ENCODE data around the gene C16orf90. TPM values are rescaled to one million over a fixed set of nuclear protein-coding genes. Genes with fewer than 3 reads are reported as not detected.
A peak's percentile ranks its signal among the peaks of the same experiment; 100 is the strongest.
"Not testable (repeated sequence)": the region's sequence is repeated elsewhere in the genome, so short reads cannot be mapped to it uniquely, and the experiment has no call there.

C16orf90 gene
- total RNA-seq, 1 donor: not detected

GRCh38 chr16:3475604-3476375, 19.5 kb downstream of the C16orf90 start:
- Histone ChIP-seq H2AFZ (ENCODE audit: low read length) (no peak overlapping the region), H3K4me1 (ENCODE audit: insufficient read depth, low read length) (no peaks in the 10 kb centered on the region), H3K36me3 (ENCODE audit: insufficient read depth, low read length) (peaks cover 15% of the 10 kb centered on the region), H3K9me3 (ENCODE audit: low read depth, low read length) (no peaks in the 10 kb centered on the region), H4K20me1 (ENCODE audit: insufficient read depth, low read length) (peaks cover 54% of the 10 kb centered on the region), H3K4me2 (ENCODE audit: insufficient read depth, low read length) (no peak overlapping the region), H3K4me3 (ENCODE audit: insufficient read depth, low read length) (no peak overlapping the region), H3K79me2 (ENCODE audit: insufficient read depth, low read length) (peaks cover 81% of the 10 kb centered on the region), H3K27ac (ENCODE audit: low read depth, low read length) (no peak overlapping the region), H3K27me3 (ENCODE audit: insufficient read depth, low read length) (no peaks in the 10 kb centered on the region)
- peak; percentile 4 for DNase-seq (ENCODE audit: insufficient read length, low spot score, missing footprints)
- no peak for TF ChIP-seq CTCF (IDR thresholded peaks at IDR 0.05; ENCODE audit: extremely low read depth, low read depth, low read length)

GRCh38 chr16:3474870-3475269, 20.4 kb downstream of the C16orf90 start:
- H2AFZ ChIP-seq (ENCODE audit: low read length); H3K4me2 ChIP-seq (ENCODE audit: insufficient read depth, low read length); H3K4me1 ChIP-seq (ENCODE audit: insufficient read depth, low read length); DNase-seq (ENCODE audit: insufficient read length, low spot score, missing footprints); H3K27me3 ChIP-seq (ENCODE audit: insufficient read depth, low read length); H3K4me3 ChIP-seq (ENCODE audit: insufficient read depth, low read length); H3K27ac ChIP-seq (ENCODE audit: low read depth, low read length); H3K9me3 ChIP-seq (ENCODE audit: low read depth, low read length): not testable (repeated sequence)
- Histone ChIP-seq H4K20me1 (ENCODE audit: insufficient read depth, low read length) (peaks cover 61% of the 10 kb centered on the region), H3K36me3 (ENCODE audit: insufficient read depth, low read length) (peaks cover 13% of the 10 kb centered on the region), H3K79me2 (ENCODE audit: insufficient read depth, low read length) (peaks cover 88% of the 10 kb centered on the region)

- Histone ChIP-seq H3K79me2 (ENCODE audit: insufficient read depth, low read length) (peaks cover 88% of the 10 kb centered on the region), H3K27me3 (ENCODE audit: insufficient read depth, low read length) (no peaks in the 10 kb centered on the region), H3K4me1 (ENCODE audit: insufficient read depth, low read length) (no peaks in the 10 kb centered on the region), H3K4me3 (ENCODE audit: insufficient read depth, low read length) (no peak overlapping the region), H3K36me3 (ENCODE audit: insufficient read depth, low read length) (peaks cover 7% of the 10 kb centered on the region), H2AFZ (ENCODE audit: low read length) (no peak overlapping the region), H3K9me3 (ENCODE audit: low read depth, low read length) (no peaks in the 10 kb centered on the region), H3K4me2 (ENCODE audit: insufficient read depth, low read length) (no peak overlapping the region), H4K20me1 (ENCODE audit: insufficient read depth, low read length) (peaks cover 59% of the 10 kb centered on the region), H3K27ac (ENCODE audit: low read depth, low read length) (no peak overlapping the region)
- DNase-seq (ENCODE audit: insufficient read length, low spot score, missing footprints): peak; percentile 29
- no peak for TF ChIP-seq CTCF (IDR thresholded peaks at IDR 0.05; ENCODE audit: extremely low read depth, low read depth, low read length)
Observed at GRCh38 chr16:3474136-3474779, 21.0 kb downstream of the C16orf90 start.

GRCh38 chr16:3473596-3473943, 21.7 kb downstream of the C16orf90 start:
- Histone ChIP-seq H4K20me1 (ENCODE audit: insufficient read depth, low read length) (peaks cover 58% of the 10 kb centered on the region), H3K79me2 (ENCODE audit: insufficient read depth, low read length) (peaks cover 90% of the 10 kb centered on the region)
- not testable (repeated sequence) for H3K4me3 ChIP-seq (ENCODE audit: insufficient read depth, low read length)

More at GRCh38 chr16:3473596-3473943, 21.7 kb downstream of the C16orf90 start:
- DNase-seq (ENCODE audit: insufficient read length, low spot score, missing footprints); H3K36me3 ChIP-seq (ENCODE audit: insufficient read depth, low read length); H3K4me2 ChIP-seq (ENCODE audit: insufficient read depth, low read length); H3K27me3 ChIP-seq (ENCODE audit: insufficient read depth, low read length); H2AFZ ChIP-seq (ENCODE audit: low read length); H3K9me3 ChIP-seq (ENCODE audit: low read depth, low read length); H3K4me1 ChIP-seq (ENCODE audit: insufficient read depth, low read length): not testable (repeated sequence)
- peak overlapping the region; percentile 10 for H3K27ac ChIP-seq (ENCODE audit: low read depth, low read length)

All from osteoblast (primary cell).